GM15510 (cell line): ENCODE results near the gene S1PR3.

ENCODE experiments used
- POLR2A ChIP-seq: IDR thresholded peaks from 3 replicates; pipeline ENCODE4 v1.6.1; 2011; ENCODE audit warnings: borderline replicate concordance; ENCODE audit not compliant: insufficient read length; ENCODE audit errors: extremely low read depth

The S1PR3 gene

GRCh38 chr9:89008744-89009545 lies 17.7 kb downstream of the S1PR3 start:
- no peak for TF ChIP-seq POLR2A

DNA sequence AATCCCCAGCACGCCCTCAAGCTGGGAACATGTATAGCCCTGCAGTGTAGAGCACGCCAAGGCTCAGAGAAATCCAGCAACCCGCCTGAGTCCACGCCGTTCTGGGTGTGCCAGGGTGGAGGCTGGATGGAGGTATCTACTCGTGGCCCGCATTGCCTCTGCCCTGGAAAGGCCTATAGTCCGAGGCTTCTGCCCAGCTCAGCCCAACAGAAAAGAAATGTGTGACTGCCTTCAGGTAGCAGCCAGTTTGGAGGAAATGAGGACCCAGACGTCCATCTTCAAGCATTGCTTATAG lies 18.2 kb downstream of the S1PR3 start:
- TF ChIP-seq POLR2A = no peak

GRCh38 chr9:89010056-89010455 lies 18.8 kb downstream of the S1PR3 start:
- no peak for TF ChIP-seq POLR2A

- TF ChIP-seq POLR2A = no peak
These were observed 19.4 kb downstream of the S1PR3 start for GRCh38 chr9:89010526-89011111.

- TF ChIP-seq POLR2A = no peak
These were observed 20.4 kb downstream of the S1PR3 start for GRCh38 chr9:89011683-89012082.

DNA sequence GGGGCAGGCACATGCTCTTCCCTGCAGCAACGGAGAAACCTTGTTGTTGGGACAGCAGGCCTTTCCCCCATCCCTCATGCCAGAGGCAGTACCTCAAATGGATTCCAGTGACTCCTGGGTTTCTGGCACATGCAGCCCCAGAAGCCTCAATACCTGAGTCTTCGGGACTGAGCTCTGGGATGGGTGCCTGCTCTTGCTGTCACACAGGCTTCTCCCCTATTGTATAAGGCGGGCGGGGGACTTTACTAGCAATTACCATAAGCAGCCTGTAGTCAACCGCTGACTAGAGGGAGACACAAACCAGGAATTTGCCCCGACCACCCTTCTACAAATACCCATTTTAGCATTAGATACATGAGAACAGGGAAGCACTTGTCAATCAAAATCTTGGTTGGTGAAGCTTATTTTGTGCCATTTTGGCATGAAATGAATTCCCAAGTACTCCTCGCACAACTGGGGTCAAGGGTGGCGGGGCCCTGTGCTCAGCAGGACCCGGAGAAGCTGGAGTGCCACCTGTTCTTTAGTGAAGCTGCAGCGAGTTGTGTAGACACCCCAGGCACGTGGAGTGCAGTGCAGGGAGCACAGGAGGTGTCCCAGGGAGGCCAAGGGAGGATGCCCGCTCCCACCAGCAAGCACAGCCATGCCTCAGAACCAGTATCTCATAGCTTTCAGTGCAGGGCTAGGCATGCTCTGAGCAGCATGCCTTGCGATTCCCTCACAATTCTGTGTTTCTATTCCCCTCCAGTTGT lies 21.2 kb downstream of the S1PR3 start:
- no peak for TF ChIP-seq POLR2A

DNA sequence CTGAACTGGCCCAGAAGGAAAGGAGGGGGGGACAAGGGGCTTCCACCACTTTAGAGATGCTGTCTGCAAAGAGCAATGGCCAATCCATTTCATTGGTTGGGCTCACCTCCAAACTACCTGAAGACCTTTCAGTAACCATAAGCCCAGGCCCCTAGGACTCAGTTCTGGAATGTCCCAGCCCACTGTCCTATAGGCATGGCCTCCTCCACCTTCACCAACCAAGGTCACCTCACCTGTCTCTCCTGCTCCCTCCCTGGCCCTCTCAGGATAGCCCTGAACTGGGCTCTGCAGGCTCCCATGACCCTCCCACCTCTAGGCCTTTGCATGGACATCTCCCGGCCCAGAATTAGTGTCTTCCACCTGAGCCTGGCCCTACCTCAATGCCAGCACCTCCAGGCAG lies 22.4 kb downstream of the S1PR3 start:
- TF ChIP-seq POLR2A = no peak

DNA sequence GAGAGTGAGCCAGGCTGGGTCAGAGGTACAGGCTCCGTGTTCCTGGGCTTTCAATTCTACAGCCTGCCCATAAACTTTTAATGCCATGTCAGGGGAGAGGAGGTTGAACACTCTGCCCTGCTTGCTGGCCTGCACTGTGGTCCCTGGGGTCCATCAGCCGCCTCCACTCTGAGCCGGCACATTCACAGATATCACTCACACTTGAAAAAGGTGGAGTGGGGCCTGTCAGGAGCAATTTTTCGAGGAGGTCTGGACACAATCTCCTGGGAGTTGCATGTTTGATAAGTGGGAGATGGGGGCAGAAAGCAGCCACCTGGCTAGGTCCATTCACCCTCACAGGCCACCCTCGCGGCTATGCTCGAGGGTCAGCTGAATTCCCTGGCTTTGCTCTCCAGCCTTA lies 22.9 kb downstream of the S1PR3 start:
- no peak for TF ChIP-seq POLR2A

DNA sequence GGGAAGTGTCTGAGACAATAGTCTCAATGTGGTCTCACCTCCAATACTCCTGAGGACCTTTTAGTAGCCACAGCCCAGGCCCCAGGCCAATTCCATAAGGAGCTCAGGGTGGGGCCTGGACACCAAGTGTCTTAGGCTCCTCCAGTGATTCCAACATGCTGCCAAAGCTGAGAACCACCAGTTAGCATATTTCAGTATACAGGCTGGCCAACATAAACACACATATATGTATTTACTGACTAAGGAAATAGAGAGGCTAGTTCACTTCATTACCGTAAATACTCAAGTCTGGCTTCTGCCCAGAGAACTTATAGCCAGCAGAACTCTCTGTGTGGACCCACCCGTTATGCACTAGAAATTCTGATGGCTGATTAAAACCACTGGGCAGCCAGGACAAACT lies 24.1 kb downstream of the S1PR3 start:
- no peak for TF ChIP-seq POLR2A

- TF ChIP-seq POLR2A = no peak
These were observed 29.5 kb downstream of the S1PR3 start for GRCh38 chr9:89020754-89021153.

DNA sequence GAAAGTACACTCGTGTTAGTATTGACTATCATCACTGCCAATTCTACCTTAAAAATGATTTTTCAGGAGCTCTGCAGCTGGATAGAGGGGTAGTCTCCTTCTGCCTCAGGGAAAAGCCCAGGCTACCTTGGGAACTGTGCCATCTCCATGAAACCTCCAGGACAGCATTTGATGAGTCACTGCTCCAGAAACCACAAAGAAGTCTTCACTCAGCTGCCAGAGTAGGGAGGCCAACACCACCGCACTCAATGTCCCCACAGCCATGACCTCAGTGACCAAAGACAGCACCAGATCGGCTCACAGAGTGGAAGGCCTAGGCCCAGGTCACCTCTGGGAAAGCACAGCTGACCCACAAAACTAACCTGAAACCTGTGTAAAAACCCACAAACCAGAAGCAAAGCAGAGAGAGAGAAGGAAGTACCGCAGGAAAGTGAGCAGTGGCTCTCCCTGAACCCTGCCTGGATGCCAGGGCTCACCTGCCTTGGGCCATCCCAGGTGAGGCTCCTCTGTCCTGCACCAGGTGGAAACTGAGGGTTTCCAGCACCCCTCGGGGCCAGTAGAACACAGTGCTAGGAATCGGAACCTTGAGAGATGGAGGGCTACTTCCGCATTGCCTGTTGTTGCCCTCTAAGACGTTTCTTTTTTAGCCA lies 30.0 kb downstream of the S1PR3 start:
- no peak for TF ChIP-seq POLR2A

- no peak for TF ChIP-seq POLR2A
These were observed 30.9 kb downstream of the S1PR3 start for GRCh38 chr9:89022001-89022759.

GRCh38 chr9:89022902-89023301 lies 31.6 kb downstream of the S1PR3 start:
- TF ChIP-seq POLR2A = no peak

- no peak for TF ChIP-seq POLR2A
These were observed 32.5 kb downstream of the S1PR3 start for GRCh38 chr9:89023740-89024139.

GRCh38 chr9:89024727-89025126 lies 33.5 kb downstream of the S1PR3 start:
- no peak for TF ChIP-seq POLR2A

DNA sequence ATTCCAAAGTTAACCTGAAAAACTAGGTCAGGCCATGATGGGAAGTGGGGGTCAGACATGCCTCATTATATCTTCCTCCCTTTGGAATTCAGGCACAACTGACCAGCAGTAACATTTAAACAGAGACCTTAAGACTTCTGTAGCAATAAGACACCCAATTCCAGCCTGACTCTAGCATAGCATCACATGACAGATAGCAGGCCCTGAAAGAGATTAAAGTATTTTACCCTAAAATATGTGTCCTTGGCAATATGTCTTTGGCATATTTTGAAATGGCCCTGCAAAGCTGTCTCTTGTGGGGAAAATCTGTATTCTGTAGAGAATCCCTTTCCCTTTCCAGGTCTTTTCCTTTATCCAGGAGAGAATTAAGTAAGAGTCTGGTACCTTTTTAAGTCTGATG lies 34.3 kb downstream of the S1PR3 start:
- no peak for TF ChIP-seq POLR2A

DNA sequence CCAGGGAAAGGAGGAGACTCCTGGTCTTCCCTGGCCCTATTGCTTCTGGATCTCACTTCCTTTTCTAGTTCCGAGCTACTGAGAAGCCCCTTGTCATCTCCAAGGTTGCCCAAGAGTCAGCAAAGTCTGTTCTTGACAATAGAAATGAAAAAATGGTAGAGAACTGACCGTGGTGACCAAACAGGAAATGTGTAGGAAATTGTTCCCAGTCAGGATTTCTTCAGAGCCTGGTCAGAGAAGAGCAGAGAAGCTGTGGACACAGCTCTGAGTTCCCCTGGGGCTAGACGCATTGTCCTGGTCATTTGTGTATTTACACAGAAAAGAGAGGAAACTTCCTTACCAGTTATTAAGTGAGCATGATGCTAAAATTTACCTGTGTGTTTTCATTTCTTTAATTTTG lies 35.6 kb downstream of the S1PR3 start:
- TF ChIP-seq POLR2A = no peak
